ENCODE data around the gene CDC37L1.
"Not testable (repeated sequence)": the region's sequence is repeated elsewhere in the genome, so short reads cannot be mapped to it uniquely, and the experiment has no call there.

Gene CDC37L1

GRCh38 chr9:4754530-4754929 is 75.2 kb downstream of the CDC37L1 start:
- DNase-seq (ENCODE audit: low read depth): not testable (repeated sequence)

GRCh38 chr9:4755026-4755609 is 75.7 kb downstream of the CDC37L1 start:
- no peak for DNase-seq (ENCODE audit: low read depth)

- no peak for DNase-seq (ENCODE audit: low read depth)
Measured at GRCh38 chr9:4756420-4756819, 77.1 kb downstream of the CDC37L1 start.
